ENCODE results near the gene ATXN1. TPM values are rescaled to one million over a fixed set of nuclear protein-coding genes. Genes with fewer than 3 reads are reported as not detected.
"Not testable (repeated sequence)": the region's sequence is repeated elsewhere in the genome, so short reads cannot be mapped to it uniquely, and the experiment has no call there.

Gene ATXN1
- total RNA-seq, 1 experiment from 2014 or later, result 8.1 TPM

DNA sequence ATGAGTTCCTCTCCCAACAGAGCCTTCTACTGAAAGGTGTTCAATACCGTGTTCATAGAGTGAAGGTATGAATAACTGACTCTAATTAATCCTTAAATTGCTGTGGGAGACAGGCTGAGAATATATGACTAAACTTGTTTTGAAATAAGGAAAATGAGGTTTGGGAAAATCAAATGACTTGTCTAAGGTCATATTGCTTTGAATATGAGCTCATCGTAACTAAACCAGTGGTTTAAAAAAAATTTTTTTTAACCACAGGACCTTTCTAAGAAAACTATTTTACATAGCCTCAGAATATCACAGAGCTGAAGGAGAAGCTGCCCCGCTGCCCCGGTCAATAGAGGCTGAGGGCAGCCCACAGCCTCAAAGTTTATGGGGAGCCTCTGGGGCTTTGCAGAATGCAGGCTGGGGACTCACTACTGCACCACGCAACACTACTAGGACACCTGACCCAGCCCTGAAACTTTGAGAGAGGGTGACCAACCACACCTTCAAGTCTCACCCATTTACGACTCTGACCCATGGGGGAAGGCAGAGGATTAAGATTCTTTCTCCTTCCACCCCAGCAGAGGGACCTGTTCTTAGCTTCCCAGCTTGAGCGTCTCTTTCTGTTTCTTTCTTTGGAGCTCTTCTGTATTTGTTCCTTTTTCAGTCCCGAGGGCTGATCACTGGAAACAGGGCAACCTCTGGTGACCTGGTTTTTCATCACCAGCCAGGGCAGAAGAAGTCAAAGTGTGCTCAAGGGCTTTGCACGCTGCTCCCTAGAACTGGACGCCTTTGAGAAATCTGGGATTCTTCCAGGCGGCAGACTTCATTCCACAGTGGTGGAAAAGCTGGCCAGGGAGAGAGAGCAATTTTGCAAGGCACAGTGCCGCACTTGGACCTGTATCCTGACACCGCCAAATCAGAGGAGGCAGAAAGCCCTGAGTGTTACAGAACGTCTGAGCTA is 220.2 kb downstream of the ATXN1 start:
- ATAC-seq (no peak; the same call in 1 of the 2 replicates), DNase-seq (ENCODE audit: low spot score) (no peak)
- Mint-ChIP-seq H3K27ac (no peak overlapping the region), H3K36me3 (no peaks in the 10 kb centered on the region), H3K4me1 (peaks cover 4% of the 10 kb centered on the region; the same call in 1 of the 2 replicates), H3K9me3 (no peaks in the 10 kb centered on the region), H3K27me3 (ENCODE audit: low read depth) (no peaks in the 10 kb centered on the region; the same call in 1 of the 2 replicates), H3K4me3 (no peak overlapping the region)
- CTCF ChIA-PET, result interaction anchor here (0.6 to 1.3 kb wide), 3 partner anchors 9 to 230 kb away, joined by 4 to 8 read pairs (median 6); no protein-coding TSS in a partner anchor
- TF ChIP-seq, protein P1, sequence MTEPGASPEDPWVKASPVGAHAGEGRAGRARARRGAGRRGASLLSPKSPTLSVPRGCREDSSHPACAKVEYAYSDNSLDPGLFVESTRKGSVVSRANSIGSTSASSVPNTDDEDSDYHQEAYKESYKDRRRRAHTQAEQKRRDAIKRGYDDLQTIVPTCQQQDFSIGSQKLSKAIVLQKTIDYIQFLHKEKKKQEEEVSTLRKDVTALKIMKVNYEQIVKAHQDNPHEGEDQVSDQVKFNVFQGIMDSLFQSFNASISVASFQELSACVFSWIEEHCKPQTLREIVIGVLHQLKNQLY (CRISPR knock-in tag; IDR thresholded peaks at IDR 0.05), result no peak
- TF ChIP-seq FOXP1 (CRISPR knock-in tag; IDR thresholded peaks at IDR 0.05; ENCODE audit: borderline replicate concordance), result no peak
- TF ChIP-seq, protein P2, sequence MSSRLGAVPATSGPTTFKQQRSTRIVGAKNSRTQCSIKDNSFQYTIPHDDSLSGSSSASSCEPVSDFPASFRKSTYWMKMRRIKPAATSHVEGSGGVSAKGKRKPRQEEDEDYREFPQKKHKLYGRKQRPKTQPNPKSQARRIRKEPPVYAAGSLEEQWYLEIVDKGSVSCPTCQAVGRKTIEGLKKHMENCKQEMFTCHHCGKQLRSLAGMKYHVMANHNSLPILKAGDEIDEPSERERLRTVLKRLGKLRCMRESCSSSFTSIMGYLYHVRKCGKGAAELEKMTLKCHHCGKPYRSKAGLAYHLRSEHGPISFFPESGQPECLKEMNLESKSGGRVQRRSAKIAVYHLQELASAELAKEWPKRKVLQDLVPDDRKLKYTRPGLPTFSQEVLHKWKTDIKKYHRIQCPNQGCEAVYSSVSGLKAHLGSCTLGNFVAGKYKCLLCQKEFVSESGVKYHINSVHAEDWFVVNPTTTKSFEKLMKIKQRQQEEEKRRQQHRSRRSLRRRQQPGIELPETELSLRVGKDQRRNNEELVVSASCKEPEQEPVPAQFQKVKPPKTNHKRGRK (CRISPR knock-in tag; IDR thresholded peaks at IDR 0.05; ENCODE audit: borderline replicate concordance), result no peak
- TF ChIP-seq, protein P3, sequence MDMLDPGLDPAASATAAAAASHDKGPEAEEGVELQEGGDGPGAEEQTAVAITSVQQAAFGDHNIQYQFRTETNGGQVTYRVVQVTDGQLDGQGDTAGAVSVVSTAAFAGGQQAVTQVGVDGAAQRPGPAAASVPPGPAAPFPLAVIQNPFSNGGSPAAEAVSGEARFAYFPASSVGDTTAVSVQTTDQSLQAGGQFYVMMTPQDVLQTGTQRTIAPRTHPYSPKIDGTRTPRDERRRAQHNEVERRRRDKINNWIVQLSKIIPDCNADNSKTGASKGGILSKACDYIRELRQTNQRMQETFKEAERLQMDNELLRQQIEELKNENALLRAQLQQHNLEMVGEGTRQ (CRISPR knock-in tag; IDR thresholded peaks at IDR 0.05), result no peak
- no peak for TF ChIP-seq TEAD1 (CRISPR knock-in tag; IDR thresholded peaks at IDR 0.05)
- TF ChIP-seq NFE2L1 (CRISPR knock-in tag; IDR thresholded peaks at IDR 0.05), result no peak
- no peak for TF ChIP-seq CBFB (CRISPR knock-in tag; IDR thresholded peaks at IDR 0.05; ENCODE audit: low read depth)
- no peak for TF ChIP-seq JUN (CRISPR knock-in tag; IDR thresholded peaks at IDR 0.05)
- POLR2A ChIA-PET, result no interaction called here

- H3K4me3 Mint-ChIP-seq; DNase-seq (ENCODE audit: low spot score); ATAC-seq; H3K27me3 Mint-ChIP-seq (ENCODE audit: low read depth); H3K9me3 Mint-ChIP-seq; H3K27ac Mint-ChIP-seq; POLR2A ChIA-PET; H3K4me1 Mint-ChIP-seq; H3K36me3 Mint-ChIP-seq: not testable (repeated sequence)
- CTCF ChIA-PET, result interaction anchor here (1.3 kb wide), 1 partner anchor 223 kb away, joined by 8 read pairs; no protein-coding TSS in a partner anchor
These were observed 220.9 kb downstream of the ATXN1 start for GRCh38 chr6:16540383-16540782.

- H3K4me1 Mint-ChIP-seq, result 0 out of 2 replicates have a peak, but pooled peaks cover under 1% of the 10 kb centered on the region
- ChIA-PET POLR2A (no interaction called here), CTCF (no interaction called here)
- no peak overlapping the region for H3K4me3 Mint-ChIP-seq
- TF ChIP-seq, protein P4, sequence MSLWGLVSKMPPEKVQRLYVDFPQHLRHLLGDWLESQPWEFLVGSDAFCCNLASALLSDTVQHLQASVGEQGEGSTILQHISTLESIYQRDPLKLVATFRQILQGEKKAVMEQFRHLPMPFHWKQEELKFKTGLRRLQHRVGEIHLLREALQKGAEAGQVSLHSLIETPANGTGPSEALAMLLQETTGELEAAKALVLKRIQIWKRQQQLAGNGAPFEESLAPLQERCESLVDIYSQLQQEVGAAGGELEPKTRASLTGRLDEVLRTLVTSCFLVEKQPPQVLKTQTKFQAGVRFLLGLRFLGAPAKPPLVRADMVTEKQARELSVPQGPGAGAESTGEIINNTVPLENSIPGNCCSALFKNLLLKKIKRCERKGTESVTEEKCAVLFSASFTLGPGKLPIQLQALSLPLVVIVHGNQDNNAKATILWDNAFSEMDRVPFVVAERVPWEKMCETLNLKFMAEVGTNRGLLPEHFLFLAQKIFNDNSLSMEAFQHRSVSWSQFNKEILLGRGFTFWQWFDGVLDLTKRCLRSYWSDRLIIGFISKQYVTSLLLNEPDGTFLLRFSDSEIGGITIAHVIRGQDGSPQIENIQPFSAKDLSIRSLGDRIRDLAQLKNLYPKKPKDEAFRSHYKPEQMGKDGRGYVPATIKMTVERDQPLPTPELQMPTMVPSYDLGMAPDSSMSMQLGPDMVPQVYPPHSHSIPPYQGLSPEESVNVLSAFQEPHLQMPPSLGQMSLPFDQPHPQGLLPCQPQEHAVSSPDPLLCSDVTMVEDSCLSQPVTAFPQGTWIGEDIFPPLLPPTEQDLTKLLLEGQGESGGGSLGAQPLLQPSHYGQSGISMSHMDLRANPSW (CRISPR knock-in tag; conservative IDR thresholded peaks at IDR 0.05; ENCODE audit: low read depth), result no peak
- peak; percentile 64; the same call in 1 of the 2 replicates for TF ChIP-seq GABPB1 (CRISPR knock-in tag; IDR thresholded peaks at IDR 0.05)
- H3K36me3 Mint-ChIP-seq, result no peaks in the 10 kb centered on the region
- no peaks in the 10 kb centered on the region; the same call in 1 of the 2 replicates for H3K27me3 Mint-ChIP-seq (ENCODE audit: low read depth)
- ATAC-seq, result no peak
- no peaks in the 10 kb centered on the region for H3K9me3 Mint-ChIP-seq
- no peak for DNase-seq (ENCODE audit: low spot score)
- no peak overlapping the region for H3K27ac Mint-ChIP-seq
These were observed 222.0 kb downstream of the ATXN1 start for GRCh38 chr6:16539086-16539931.

Measured in WTC11 (cell line).